Muscle layer of colon (tissue), 2 donors: ENCODE data around the gene SEM1.
"Not testable (repeated sequence)": the region's sequence is repeated elsewhere in the genome, so short reads cannot be mapped to it uniquely, and the experiment has no call there.

Experiments used
- H3K27ac ChIP-seq: one replicate; pipeline ENCODE4 v1.7.0; 2013; ENCODE audit warnings: low read depth, mild to moderate bottlenecking, low read length, moderate library complexity
- H3K27me3 ChIP-seq, 2 donors: one replicate each; pipeline ENCODE4 v1.7.0; 2013; ENCODE audit warnings: low read length in 2 of 2, mild to moderate bottlenecking in 2 of 2; ENCODE audit not compliant: insufficient read depth in 2 of 2, control insufficient read depth in 1 of 2
- H3K36me3 ChIP-seq: one replicate; pipeline ENCODE4 v1.7.0; 2013; ENCODE audit warnings: mild to moderate bottlenecking, low read length; ENCODE audit not compliant: insufficient read depth
- H3K4me1 ChIP-seq: one replicate; pipeline ENCODE4 v1.7.0; 2013; ENCODE audit warnings: mild to moderate bottlenecking, low read length; ENCODE audit not compliant: insufficient read depth
- H3K4me3 ChIP-seq, 2 donors: one replicate each; pipeline ENCODE4 v1.7.0; 2013; ENCODE audit warnings: low read length in 2 of 2, low read depth in 1 of 2, mild to moderate bottlenecking in 1 of 2, moderate library complexity in 1 of 2
- H3K9ac ChIP-seq: one replicate; pipeline ENCODE4 v1.7.0; 2013; ENCODE audit warnings: low read length
- H3K9me3 ChIP-seq: one replicate; pipeline ENCODE4 v1.7.0; 2013; ENCODE audit warnings: mild to moderate bottlenecking, low read length
- donor health status: abdominal sarcoma.
- donor health status: Adenocarcinoma of cecum.

The SEM1 gene

DNA sequence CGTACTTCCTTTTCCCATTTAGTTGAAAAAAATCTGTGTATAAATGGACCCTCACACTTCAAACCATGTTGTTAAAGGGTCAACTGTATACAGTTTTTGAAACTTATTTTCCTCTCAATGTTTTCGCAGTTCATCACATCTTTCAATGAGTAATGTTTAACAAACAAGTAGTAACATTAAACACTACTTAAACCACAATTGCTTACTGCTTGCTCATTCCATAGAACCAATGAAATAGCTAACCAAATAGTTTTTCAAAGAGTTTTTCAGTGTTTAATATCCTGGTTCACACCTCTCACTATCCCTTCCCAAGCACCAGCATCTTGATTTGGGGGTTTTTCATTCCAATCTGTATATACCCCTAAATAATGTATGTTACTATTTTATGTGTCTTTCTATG, 9.1 kb downstream of the SEM1 start:
- Histone ChIP-seq H3K4me1 (peaks cover 14% of the 10 kb centered on the region), H3K27ac (no peak overlapping the region), H3K9ac (no peak overlapping the region), H3K4me3 (no peak overlapping the region), H3K36me3 (peaks cover 6% of the 10 kb centered on the region), H3K27me3 (no peaks in the 10 kb centered on the region), H3K9me3 (no peaks in the 10 kb centered on the region)

GRCh38 chr7:96699219-96699871, 10.3 kb downstream of the SEM1 start:
- Histone ChIP-seq H3K9ac (no peak overlapping the region), H3K36me3 (no peaks in the 10 kb centered on the region), H3K9me3 (no peaks in the 10 kb centered on the region), H3K4me1 (peaks cover 14% of the 10 kb centered on the region), H3K27ac (no peak overlapping the region), H3K27me3 (no peaks in the 10 kb centered on the region), H3K4me3 (no peak overlapping the region)

GRCh38 chr7:96698449-96698848, 11.2 kb downstream of the SEM1 start:
- H3K36me3 ChIP-seq, H3K9me3 ChIP-seq, H3K4me3 ChIP-seq, H3K27ac ChIP-seq, H3K9ac ChIP-seq, H3K27me3 ChIP-seq: not testable (repeated sequence)
- H3K4me1 ChIP-seq, result peaks cover 14% of the 10 kb centered on the region

DNA sequence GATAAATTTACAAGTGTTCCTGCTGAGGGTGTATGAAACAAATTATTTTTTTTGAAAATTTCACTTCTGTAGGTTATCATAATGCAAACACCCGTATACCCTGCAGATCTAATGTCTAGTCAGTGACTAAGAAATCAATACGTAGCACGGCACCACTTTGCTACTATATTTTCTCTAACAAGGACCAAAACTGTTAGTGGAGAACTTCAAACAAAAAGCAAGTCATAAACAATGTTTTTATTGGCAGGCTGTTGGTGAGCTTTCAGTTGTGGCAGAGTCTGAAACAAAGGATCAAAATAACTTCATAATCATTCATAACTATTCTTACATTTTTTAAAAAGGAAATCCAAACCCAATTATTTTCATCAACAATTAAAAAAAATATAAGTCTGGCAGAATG, 11.8 kb downstream of the SEM1 start:
- Histone ChIP-seq H3K27ac (no peak overlapping the region), H3K4me1 (peaks cover 14% of the 10 kb centered on the region), H3K27me3 (no peaks in the 10 kb centered on the region), H3K9me3 (no peaks in the 10 kb centered on the region), H3K4me3 (no peak overlapping the region), H3K36me3 (no peaks in the 10 kb centered on the region), H3K9ac (no peak overlapping the region)

DNA sequence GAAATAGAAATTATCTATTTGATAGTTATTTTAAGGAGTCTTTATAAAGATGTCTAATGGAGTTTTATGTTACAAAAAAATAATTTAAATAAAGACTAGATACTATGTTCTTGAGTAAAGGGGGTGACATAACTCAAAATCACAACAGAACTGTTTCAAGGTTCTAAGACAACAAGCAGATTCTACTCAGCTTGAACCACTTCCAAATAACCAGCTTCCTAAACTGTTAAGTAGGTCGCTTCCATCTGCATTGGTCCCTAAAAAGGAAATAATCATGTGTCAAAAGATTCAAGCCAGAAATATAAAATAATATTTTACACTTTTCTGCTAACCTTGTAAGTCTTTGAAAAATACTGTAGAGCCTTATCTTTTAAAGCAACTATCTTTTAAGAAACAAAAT, 14.1 kb downstream of the SEM1 start:
- H3K27ac ChIP-seq, result no peak overlapping the region
- no peaks in the 10 kb centered on the region for H3K9me3 ChIP-seq
- H3K9ac ChIP-seq, result no peak overlapping the region
- H3K27me3 ChIP-seq, result no peaks in the 10 kb centered on the region
- H3K36me3 ChIP-seq, result peaks cover 8% of the 10 kb centered on the region
- peaks cover 14% of the 10 kb centered on the region for H3K4me1 ChIP-seq
- H3K4me3 ChIP-seq, result no peak overlapping the region

- Histone ChIP-seq H3K27me3 (no peaks in the 10 kb centered on the region), H3K9me3 (no peaks in the 10 kb centered on the region), H3K4me1 (peaks cover 14% of the 10 kb centered on the region), H3K4me3 (no peak overlapping the region), H3K27ac (no peak overlapping the region), H3K36me3 (peaks cover 8% of the 10 kb centered on the region), H3K9ac (no peak overlapping the region)
Observed at GRCh38 chr7:96694082-96694481, 15.6 kb downstream of the SEM1 start.

DNA sequence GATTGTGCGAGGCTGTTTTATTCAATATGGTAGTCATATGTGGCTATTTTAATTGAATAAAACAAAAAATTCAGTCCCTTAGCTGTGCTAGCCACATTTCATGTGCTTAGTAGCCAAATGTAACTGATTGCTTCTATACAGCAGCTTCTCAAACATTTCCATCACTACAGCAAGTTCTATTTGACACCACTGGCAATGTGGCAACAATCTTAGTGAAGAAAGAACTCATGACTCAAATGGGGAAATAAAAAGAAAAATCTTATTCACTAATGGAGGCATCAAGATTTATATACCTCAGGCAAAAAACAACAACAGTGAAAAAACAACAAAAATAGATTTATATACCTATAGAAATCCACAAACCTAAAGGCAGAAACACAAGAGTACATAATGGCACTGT, 17.9 kb downstream of the SEM1 start:
- Histone ChIP-seq H3K27me3 (no peaks in the 10 kb centered on the region), H3K9ac (no peak overlapping the region), H3K36me3 (peaks cover 13% of the 10 kb centered on the region), H3K27ac (no peak overlapping the region), H3K4me3 (no peak overlapping the region), H3K9me3 (no peaks in the 10 kb centered on the region), H3K4me1 (peaks cover 9% of the 10 kb centered on the region)

DNA sequence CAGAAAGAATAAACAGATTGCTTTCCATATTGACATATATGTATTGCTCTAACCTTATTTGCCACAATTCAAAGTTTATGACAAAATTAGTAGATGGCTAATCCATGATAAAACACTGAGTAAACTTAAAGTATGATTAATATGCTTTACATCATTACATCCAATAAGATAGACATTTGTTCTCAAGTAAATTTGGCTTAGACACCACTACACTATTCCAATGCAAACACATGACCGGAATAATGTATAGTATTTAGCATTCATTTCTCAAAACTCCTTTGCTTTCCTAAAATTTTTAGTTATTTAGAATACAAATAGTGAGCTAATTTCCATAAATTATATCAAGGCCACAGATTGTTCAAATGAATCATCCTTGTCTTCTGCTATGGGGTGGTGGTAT, 20.2 kb downstream of the SEM1 start:
- H3K4me3 ChIP-seq, result no peak overlapping the region
- H3K36me3 ChIP-seq, result peaks cover 13% of the 10 kb centered on the region
- no peaks in the 10 kb centered on the region for H3K27me3 ChIP-seq
- H3K9ac ChIP-seq, result no peak overlapping the region
- H3K4me1 ChIP-seq, result no peaks in the 10 kb centered on the region
- no peak overlapping the region for H3K27ac ChIP-seq
- no peaks in the 10 kb centered on the region for H3K9me3 ChIP-seq

GRCh38 chr7:96686305-96686704, 23.3 kb downstream of the SEM1 start:
- Histone ChIP-seq H3K27me3 (no peaks in the 10 kb centered on the region), H3K4me1 (no peaks in the 10 kb centered on the region), H3K9ac (no peak overlapping the region), H3K36me3 (peaks cover 6% of the 10 kb centered on the region), H3K27ac (no peak overlapping the region), H3K4me3 (no peak overlapping the region), H3K9me3 (no peaks in the 10 kb centered on the region)

DNA sequence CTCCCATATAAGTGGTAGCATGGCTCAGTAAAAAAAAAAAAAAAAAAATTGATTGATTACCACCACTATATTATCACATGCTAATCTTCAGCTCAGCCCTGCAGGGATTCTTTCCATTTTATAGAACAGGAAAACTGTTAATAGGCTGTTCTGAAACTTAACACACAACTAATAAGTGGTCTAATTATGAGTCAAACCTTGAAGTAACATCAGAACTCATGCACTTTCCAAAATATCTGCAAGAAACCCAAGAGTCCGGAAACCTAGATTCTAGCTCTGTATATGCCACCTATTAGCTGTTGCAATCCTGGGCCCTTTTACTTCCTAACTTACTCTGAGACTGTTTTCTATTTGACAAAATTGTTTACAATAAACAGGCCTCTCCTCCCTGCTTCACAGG, 23.9 kb downstream of the SEM1 start:
- Histone ChIP-seq H3K4me3 (no peak overlapping the region), H3K36me3 (peaks cover 5% of the 10 kb centered on the region), H3K27ac (no peak overlapping the region), H3K9ac (no peak overlapping the region), H3K27me3 (no peaks in the 10 kb centered on the region), H3K9me3 (no peaks in the 10 kb centered on the region), H3K4me1 (no peaks in the 10 kb centered on the region)

DNA sequence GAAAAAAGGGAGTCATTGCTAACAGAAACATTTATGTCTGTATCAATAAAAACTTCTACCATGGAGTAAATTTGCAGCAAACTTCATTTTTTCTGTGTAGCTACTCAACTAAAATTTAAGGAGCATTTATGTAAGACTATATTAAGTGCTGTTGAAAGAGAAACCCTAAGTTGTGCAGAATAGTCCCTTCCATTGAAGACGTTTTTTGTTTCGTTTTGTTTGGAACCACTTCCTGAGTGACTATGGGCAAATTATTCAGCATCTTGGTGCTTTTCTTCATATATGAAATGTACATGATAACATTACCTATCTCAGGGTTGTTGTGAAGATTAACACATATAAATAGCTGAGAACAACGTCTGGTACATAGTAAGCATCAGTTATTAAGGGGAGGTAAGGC, 24.3 kb downstream of the SEM1 start:
- H3K27me3 ChIP-seq, result no peaks in the 10 kb centered on the region
- peaks cover 5% of the 10 kb centered on the region for H3K36me3 ChIP-seq
- no peaks in the 10 kb centered on the region for H3K4me1 ChIP-seq
- no peak overlapping the region for H3K9ac ChIP-seq
- H3K4me3 ChIP-seq, result no peak overlapping the region
- H3K27ac ChIP-seq, result no peak overlapping the region
- no peaks in the 10 kb centered on the region for H3K9me3 ChIP-seq

DNA sequence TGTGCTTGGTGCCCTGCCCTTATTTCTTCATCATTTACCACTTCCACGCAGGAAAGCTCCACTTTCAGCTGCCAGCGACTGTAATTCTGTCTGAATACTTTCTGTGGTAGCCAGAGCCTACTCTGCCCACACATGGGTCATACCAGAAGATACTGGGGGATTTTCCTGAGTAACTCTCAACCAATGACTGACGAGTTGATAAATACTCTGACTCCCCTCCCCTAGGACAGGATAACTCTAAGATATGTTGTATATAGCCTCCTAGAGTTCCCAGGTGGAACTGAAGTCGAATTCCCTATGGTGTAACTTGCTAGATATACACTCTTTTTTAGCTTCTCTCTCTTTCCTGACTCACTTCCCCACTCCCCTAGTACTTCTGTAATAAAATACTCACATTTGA, 29.8 kb downstream of the SEM1 start:
- Histone ChIP-seq H3K9me3 (no peaks in the 10 kb centered on the region), H3K4me1 (no peaks in the 10 kb centered on the region), H3K27me3 (no peaks in the 10 kb centered on the region), H3K27ac (no peak overlapping the region), H3K36me3 (no peaks in the 10 kb centered on the region), H3K4me3 (no peak overlapping the region), H3K9ac (no peak overlapping the region)
